GM19193 (cell line): ENCODE measurements around the gene PPEF1.

Experiments
- POLR2A ChIP-seq: IDR thresholded peaks from 4 replicates; pipeline ENCODE4 v1.6.1; 2011; ENCODE audit not compliant: insufficient read depth, insufficient read length; ENCODE audit errors: extremely low read depth

Gene PPEF1, protein sequence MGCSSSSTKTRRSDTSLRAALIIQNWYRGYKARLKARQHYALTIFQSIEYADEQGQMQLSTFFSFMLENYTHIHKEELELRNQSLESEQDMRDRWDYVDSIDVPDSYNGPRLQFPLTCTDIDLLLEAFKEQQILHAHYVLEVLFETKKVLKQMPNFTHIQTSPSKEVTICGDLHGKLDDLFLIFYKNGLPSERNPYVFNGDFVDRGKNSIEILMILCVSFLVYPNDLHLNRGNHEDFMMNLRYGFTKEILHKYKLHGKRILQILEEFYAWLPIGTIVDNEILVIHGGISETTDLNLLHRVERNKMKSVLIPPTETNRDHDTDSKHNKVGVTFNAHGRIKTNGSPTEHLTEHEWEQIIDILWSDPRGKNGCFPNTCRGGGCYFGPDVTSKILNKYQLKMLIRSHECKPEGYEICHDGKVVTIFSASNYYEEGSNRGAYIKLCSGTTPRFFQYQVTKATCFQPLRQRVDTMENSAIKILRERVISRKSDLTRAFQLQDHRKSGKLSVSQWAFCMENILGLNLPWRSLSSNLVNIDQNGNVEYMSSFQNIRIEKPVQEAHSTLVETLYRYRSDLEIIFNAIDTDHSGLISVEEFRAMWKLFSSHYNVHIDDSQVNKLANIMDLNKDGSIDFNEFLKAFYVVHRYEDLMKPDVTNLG

DNA sequence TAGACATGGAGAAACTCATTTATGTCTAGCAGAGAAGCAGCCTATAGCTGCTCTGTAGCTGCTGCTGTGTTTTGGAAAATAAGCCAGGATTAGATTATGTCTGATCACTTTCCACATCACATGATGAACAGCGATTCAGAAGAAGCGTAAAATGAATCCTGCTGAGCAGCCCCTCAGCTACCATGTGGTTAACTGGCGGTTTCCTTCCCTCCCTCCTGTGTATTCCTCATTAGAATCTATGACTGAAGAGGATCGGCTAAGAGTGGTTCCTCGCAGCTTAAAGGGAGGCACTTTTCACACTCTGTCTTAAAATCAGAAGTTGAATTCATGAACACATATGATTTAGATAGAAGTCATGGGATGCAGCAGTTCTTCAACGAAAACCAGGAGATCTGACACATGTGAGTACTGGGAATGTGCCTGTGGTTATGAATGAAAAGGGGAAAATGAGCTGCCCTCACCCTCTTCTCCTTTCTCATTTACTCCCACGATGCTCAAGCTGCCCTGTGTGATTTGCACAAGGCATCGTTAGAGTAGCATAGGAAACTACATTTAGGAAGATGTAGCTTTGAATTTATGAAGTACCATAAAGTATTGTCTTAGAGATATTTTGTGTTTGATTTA is at the start of gene PPEF1:
PPEF1 (plus strand) TSS at position 220 of the 624 bp plus-strand sequence; CDS start at position 356, 136 bp downstream.
- TF ChIP-seq POLR2A, result no peak

DNA sequence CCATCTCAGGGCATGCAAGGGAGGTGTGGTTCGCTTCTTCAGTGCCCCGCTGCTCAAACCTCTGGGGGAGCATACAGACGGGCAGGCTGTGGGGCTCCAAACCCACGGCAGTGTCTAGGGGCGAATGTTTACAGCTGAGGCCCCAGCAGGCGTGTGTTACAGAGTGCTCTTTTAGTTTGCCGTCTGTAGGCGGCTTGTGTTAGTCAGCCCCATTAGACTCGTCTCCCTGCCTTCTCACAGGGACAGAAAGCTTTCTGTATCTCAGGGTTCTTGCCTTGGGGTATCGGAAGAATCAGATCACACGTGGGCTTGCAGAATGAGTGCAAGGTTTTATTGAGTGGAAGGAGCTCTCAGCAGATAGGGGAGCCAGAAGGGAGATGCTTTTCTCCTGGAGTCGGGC is 46.2 kb upstream of the PPEF1 start:
- no peak for TF ChIP-seq POLR2A

GRCh38 chrX:18664947-18665346 is 42.5 kb upstream of the PPEF1 start:
- TF ChIP-seq POLR2A, result no peak

- TF ChIP-seq POLR2A, result no peak
Observed at GRCh38 chrX:18666614-18667013, 40.8 kb upstream of the PPEF1 start.

DNA sequence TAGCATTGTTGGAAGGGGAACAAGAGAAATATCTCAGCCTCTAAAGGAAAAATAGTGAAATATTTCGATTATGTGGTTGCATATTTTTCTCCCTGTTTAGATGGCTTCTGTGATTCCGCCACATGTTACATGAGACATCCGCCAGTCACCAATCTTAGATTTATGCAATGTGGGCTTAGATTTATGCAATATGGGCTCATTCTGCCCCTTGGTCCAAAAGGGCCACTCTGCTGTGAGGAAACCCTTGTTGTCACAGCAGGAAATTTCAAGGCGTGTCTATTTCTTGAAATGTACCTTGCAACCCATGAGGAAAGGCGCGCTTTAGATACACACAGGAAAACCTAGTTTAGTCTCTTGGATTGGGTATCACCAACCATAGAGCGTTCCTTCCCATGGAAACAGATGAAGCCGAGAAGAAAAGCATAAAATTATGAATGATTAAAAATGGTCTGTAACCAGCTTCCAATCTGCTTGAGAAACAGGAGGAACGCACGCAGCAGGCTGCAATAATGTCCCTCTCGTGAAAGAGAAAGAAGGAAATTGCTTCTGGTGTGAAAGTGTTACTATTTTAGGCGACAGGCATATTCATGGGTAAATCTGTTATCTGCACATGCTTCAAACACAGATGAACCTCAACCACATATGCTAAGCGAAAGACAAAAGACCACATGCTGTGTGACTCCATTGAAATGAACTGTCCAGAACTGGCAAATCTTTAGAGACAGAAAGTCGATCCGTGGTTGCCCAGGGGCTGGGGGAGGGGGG is 39.2 kb upstream of the PPEF1 start:
- TF ChIP-seq POLR2A, result no peak

GRCh38 chrX:18672008-18672407 is 35.4 kb upstream of the PPEF1 start, which contains the start of gene RS1:
RS1 (minus strand) TSS chrX:18672108; CDS start chrX:18672068, 40 bp downstream.
- no peak for TF ChIP-seq POLR2A

DNA sequence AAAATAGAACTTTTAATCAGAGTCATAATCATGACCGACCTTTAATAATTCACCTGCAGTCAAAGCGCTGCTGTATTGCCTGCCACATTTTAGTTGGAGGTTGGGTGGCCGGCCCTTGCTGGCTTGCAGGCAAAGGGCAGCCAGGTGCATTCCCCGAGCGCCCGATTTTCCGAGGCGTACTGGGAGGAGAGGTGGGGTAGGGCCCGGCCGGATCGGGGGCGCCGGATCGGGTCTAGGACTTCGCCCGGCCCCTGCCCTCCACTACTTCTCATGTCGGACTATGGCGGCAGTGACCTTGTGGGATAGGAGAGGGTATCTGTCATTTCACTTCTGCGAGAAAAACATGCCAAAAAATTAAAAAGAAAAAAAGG is 33.0 kb upstream of the PPEF1 start:
- no peak for TF ChIP-seq POLR2A

DNA sequence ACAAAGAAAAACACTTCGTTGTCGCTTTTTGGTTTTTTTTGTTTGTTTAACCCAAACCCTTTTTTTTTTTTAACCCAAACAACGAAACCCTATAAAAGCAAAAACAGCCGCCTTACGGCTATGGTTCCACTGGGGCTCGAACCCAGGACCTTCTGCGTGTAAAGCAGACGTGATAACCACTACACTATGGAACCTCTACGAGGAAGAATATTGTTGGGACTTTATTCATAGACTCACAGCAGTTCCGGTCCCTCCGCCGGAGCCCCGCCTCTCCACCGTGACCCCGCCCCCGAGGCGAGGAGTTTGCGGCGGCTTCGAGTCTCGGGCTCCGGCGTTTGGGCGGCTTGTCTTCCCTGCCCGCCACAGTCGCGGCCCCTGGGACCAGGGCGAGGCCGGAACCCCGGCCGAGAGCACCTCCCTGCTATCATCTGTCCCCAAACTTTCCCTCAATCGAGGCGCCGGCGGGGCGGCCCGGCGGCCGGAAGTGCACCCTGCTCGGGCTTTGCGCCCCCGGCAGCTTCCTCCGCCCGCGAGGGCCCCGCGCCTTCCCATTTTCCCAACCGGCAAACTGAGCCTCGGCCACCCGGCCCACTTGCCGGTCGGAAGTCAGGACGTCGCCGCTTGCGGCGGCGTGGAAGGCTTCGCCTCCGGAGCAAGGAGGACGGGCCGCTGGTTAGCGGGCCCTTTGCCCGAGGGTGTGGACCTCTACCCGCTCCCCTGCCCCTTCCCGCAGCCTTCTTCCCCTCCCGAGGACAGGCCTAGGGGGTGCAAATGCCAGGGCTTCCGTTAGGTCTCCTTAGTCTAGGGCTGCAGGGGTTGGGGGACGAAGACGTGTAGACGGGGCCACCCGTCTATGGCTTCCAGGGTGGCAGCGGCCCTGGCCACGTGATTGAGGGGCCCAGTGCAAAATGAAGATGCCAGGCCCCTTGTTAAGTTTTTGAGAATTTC is 32.4 kb upstream of the PPEF1 start:
- TF ChIP-seq POLR2A, result peak; percentile 47

- no peak for TF ChIP-seq POLR2A
Observed at GRCh38 chrX:18676050-18676449, 31.4 kb upstream of the PPEF1 start.

- TF ChIP-seq POLR2A, result no peak
Observed at GRCh38 chrX:18676470-18676869, 31.0 kb upstream of the PPEF1 start.

- TF ChIP-seq POLR2A, result no peak
Observed at GRCh38 chrX:18677161-18677869, 30.1 kb upstream of the PPEF1 start.

DNA sequence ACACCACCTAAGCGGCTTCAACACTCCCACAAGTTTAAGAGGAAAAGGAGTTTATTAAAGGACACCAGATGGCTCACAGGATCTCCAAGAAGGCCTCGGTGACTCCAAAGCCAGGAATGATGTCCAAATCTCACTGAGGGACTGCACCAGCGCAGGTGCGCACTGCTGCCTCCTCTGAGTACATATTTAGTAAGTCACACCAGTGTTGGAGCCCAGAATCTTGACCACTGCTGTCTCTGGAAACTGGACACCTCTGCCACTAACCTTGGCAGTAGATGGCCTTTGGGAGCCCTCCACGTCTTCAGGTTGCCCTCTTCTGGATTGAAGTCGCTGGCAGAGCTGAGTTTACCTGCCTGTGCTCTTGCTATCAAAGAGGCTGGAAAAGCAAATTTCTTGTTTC is 25.4 kb upstream of the PPEF1 start:
- TF ChIP-seq POLR2A, result no peak

DNA sequence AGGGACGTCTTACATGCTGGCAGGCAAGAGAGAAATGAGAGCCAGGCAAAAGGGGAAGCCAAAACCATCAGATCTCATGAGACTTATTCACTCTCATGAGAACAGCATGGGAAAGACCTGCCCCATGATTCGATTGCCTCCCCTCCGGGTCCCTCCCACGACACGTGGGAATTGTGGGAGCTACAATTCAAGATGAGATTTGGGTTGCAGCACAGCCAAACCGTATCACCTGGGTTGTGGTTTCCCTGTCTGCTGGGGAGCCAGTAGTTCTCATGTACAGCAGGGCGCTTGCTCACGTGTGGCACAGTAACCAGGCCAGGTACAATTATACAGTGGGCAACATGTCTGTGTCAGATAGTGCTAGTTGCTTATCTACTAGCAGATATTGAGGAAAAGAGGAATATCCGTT is 24.5 kb upstream of the PPEF1 start:
- no peak for TF ChIP-seq POLR2A
